Stimulated activated CD4-positive, alpha-beta T cell treated with anti-CD3 and anti-CD28 coated beads, Interleukin-2, amount 100 ng/mL, for 4 hours (primary cell): ENCODE measurements around the gene FADS1.
A peak's percentile ranks its signal among the peaks of the same experiment; 100 is the strongest.

Experiments used
- DNase-seq: peaks from one replicate; pipeline ENCODE4 v3.0.0-alpha.2; 2020; ENCODE audit warnings: low read depth

The FADS1 gene

DNA sequence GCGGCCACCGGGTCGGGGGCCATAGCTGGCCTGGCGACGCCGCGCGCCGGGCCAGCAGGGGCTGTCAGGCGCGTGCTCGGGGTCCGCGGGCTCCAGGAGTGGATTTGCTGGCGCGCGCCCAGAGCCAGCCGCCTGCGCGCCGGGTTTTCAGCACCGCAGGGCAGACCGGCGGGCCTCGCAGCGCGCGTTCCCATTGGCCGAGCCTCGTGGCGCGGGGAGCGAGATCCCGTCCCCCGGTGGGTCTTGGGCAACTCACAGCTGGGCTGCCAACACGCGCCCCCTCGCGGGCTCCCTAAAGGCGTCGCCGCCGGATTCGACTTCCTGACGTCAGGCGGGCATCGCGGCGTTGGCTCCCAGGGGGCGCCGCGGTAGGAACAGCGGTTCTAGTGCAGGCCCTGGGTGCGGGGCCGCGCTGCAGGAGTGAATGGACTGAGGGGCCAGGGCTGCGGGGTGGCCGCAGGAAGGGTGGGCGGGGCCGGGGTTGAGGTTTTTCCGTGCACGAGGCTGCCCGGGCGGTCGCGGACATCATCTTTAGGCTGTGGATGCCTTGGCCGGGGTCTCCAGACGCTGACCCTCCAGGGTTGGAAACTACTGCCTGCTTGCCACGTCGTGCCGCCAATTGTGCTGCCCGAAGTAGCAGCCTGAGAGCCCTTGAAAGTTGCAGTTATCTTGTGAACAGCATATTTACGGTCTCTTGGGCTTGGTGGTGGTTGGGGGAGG lies at the start of gene FADS1:
Gene FADS1, minus strand, starts transcription at position 268 of the 720 bp plus-strand sequence. Its CDS starts 74 bp downstream, at position 194.
- peak; percentile 56 for DNase-seq

DNA sequence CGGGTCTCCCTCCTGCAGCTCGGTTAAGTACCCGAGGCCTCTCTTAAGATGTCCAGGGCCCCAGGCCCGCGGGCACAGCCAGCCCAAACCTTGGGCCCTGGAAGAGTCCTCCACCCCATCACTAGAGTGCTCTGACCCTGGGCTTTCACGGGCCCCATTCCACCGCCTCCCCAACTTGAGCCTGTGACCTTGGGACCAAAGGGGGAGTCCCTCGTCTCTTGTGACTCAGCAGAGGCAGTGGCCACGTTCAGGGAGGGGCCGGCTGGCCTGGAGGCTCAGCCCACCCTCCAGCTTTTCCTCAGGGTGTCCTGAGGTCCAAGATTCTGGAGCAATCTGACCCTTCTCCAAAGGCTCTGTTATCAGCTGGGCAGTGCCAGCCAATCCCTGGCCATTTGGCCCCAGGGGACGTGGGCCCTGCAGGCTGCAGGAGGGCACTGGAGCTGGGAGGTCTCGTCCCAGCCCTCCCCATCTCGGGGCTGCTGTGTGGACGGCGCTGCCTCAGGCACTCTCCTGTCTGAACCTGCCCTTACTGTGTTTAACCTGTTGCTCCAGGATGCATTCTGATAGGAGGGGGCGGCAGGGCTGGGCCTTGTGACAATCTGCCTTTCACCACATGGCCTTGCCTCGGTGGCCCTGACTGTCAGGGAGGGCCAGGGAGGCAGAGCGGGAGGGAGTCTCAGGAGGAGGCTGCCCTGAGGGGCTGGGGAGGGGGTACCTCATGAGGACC lies 49.6 kb upstream of the FADS1 start:
- no peak for DNase-seq

DNA sequence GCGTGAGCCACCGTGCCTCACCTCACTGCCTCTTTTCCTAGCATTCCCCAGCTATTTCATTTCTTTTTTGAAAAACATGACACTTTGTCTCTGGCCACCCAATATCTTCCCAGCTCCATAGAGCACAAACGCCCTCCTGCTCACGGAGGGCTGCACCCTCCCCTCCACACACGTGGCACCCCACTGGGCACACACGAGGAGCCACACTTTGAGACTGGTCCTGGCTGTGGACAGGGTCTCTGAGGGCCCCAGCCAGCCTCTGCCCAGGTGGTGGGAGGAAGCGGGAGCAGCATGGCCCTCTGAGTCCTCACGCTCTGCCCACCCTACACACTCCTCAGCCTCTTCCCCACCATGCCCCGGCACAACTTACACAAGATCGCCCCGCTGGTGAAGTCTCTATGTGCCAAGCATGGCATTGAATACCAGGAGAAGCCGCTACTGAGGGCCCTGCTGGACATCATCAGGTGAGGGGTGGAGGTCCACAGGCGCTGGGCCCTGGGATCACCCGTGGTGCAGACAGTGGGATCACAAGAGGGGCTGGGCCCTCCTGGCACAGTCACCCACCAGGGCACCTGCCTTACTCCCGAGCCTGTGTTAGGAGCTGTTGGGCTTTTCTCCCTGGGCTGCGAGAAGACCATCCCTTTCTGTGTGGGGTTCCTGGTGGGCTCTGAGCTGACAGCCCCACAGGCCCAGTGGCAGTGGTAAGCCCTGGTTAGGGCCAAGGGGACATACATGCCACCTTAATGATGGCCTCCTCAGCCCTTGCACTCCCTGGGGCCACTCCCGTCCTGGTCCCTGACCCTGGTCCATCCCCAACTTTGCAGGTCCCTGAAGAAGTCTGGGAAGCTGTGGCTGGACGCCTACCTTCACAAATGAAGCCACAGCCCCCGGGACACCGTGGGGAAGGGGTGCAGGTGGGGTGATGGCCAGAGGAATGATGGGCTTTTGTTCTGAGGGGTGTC lies 48.3 kb upstream of the FADS1 start:
- no peak for DNase-seq

DNA sequence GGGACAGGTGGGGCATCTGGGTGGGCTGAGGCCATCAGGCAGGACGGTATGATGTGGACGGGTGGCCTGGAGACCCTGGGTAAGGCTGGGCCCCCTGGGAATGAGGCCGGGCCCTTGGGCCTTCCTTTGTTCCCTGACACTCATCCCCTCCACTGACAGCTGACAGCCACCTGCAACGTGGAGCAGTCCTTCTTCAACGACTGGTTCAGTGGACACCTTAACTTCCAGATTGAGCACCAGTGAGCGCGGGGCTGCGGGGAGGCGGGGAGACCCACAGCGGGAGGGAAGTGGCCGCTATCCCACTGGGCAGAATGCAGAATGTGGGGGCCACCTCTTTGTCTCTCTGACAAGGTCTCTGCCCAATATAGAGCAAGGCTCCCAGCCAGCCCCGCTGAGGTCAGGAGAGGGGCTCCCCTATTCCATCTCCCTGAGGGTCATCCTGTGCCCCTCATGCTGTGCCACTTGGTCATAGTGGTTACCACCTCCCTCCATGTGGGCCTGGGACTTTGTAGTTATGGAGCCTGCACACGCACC lies 46.8 kb upstream of the FADS1 start:
- no peak for DNase-seq

DNA sequence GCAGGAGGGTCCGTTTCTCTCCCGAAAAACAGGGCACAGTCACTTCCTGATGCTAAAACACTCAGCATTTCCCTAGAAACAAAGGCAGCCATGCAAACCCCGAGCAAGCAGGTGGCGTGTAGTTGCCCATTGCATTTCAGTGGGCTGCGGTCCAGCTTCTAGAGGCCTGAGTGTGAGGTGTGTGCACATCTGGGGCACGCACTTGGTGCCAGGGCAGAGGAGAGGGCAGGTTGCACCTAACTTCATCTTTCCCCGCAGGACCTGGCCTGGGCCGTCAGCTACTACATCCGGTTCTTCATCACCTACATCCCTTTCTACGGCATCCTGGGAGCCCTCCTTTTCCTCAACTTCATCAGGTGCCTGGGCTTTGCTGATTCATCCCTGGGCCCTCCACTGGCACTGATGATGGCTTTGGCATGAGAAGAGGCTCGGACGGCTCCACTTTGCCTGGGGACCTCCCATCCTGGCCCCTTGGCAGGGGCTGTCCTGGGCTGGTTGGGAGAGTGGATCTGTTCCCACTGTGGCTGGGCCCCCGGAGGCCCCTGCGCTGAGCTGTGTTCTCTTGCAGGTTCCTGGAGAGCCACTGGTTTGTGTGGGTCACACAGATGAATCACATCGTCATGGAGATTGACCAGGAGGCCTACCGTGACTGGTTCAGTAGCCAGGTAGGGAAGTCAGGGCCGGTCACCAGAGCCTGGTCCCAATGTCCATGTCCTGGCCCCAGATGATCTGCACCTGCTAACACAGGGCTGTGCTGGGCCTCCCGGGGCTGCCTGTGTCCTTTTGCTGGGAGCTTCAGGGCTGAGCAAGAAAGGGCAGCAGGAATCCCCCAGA lies 46.1 kb upstream of the FADS1 start:
- DNase-seq, result no peak

DNA sequence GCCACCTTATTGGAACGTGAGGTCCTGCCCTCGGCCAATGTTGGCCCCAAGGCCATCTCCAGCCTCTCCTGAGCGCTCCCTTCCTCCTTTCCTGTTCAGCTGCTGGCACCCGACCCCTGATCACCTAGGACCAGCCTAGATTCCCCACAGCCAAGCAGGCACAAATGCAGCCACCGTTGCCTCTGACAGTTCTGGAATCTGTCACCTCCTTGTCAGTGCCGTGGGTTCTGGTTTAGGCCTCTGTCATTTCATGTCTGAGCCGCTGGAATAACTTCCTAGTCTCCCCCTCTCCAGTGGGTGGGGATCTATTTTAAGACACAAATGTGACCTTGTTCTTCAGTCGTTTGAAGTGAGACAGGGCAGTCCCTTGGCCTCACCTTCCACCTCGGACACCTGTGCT lies 44.8 kb upstream of the FADS1 start:
- no peak for DNase-seq

DNA sequence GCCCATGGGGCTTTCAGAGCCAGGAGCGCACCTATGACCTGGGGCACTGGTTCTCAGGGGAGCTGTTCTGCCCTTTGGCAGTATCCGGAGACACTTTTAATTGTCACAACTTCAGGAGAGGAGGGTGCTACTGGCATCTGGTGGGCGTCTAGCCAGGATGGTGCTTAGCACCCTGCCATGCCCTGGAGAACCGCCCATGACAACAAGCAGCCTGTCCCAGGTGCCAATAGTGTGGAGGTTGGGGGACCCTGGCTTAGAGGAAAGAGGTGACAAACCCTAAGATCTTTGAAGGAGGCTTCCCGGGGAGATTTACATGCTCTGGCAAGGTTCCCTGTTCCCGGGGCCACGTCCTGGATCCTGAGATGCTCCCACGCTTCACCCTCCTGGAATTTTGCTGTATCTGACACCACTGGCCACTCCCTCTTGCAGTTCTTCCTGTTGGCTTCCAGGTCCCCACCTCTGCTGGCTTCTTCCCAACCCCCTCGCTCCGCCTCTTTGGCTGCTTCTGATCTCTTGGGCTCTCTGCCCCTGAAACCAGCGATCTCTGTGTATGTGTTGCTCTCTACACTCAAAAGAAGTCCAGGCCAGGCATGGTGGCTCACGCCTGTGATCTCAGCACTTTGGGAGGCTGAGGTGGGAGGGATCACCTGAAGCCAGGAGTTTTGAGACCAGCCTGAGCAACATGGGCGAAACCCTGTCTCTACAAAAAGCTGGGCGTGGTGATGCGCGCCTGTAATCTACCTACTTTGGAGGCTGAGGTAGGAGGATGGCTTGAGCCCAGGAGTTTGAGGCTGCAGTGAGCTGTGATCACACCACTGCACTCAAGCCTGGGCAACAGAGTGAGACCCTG lies 43.5 kb upstream of the FADS1 start:
- DNase-seq, result no peak

DNA sequence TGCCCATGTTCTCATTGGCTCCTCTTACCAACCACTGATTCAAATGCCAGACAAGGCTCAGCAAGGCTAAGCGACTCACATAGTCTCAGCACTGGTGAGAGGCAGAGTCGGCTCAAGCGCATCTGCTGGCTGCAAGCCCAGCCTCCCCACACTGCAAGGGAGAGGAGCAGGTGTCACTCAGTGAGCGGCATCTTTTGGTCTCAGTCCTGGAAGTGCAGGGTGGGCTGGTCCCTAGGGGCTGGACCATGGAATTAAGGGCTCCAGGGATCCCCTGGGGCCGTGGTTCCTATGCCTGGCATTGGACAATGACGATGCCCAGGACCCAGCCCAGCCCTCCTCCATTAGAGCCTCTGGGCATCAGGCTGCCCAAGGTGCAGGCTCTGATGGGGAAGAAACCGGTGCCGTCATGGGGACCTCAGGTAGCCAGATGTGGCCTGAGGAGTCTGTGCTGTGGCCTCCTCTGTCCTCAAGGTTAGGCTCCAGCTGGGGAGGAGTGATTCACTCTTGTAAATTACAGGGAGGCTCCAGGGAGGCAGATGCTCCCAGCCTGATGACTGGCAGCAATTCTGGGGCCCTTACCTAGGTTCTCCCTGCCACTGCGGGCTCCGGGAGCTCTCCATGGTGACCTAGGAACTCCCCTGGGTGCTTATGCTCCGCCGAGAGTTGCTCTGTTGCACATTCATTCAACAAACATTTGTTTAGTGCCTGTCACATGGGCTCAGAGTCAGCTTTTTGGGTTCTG lies 39.3 kb upstream of the FADS1 start:
- DNase-seq, result no peak

DNA sequence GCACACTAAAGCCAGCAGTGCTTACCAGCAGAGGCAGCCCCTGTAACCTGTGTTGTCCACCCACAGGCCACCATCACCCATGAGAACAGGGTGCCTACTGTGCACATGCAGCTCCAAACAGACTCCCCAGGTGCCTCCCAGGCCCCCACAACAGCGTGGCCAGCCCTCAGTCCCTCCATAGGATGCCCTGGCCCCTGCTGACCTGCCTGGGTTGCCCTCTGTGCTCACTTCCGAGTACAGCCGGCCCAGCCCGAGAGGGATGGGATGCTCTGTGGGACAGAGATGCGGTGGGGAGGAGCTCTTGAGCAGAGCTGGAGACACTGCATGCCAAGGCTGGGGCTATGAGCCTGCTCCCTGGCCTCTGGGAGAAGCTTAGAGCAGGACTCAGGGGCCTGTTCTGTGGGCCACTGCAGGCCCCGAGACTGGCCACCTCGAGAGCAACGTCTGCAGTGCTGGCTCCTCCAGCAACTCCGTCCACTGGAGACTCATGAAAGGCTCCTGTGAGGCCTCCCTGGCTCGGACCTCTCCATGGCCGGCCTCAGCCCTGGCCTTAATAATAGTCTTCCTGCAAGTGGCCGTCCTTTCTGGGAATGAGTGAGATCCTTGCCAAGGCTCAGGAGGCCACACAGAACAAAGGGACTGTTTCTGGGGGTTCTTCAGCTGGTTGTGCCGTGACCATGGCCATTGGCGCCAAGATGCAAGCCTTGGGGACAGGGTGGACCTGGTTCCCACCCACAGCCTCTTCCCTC lies 38.3 kb upstream of the FADS1 start:
- DNase-seq, result no peak

DNA sequence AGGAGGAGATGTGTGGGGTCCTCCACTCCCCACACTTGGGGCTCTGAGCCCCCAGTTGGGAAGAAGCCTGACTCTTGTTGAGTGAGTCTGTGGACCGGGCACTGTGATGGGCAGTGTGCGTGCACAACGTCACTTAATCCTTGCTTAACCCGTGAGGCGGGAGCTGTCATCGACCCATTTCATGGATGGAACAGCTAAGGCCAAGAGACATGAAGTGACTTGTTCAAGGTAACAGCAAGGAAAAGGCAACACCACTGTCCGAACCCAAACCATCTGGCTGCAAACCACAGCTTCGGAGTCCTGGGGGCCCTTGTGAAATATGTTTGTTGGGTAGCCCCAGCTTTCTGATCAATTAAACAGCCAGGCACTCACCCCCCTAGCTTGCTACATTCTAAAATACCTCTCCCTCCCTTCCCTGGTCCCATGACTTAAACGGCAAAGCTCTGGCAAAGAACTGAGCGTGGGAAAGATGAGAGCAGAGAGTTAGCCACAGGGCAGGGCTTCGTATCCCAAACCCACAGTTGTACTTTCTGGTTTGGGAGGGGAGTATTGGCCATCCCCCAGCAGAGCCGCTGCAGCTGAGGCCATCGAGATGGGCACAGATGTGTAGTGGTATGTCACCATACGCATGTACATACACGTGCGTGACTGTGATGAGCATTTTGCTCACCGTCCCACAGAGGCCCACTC lies 37.5 kb upstream of the FADS1 start:
- DNase-seq, result no peak

DNA sequence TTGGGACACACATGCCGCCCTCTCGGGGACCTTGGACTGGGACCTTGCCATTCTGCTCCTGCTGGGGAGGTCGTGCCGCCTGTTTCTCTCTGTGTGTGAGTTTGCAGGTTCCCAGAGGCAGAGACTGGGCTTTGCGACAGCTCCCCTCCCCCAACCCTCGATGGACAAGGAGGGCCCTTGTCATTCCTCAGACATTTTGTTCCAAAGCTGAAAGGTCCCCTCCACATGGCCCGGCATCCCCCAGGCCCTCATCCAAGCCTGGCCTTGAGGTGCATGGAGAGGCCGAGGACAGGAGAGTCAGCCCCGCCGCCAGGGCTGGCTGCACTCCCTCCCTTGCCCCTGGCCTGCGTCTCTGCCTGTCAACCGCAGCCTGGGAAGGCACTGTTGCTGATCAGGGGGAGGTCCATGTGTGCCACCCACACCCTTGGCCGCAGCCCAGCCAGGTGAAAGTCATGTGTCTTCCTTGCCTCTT lies 36.9 kb upstream of the FADS1 start:
- no peak for DNase-seq

DNA sequence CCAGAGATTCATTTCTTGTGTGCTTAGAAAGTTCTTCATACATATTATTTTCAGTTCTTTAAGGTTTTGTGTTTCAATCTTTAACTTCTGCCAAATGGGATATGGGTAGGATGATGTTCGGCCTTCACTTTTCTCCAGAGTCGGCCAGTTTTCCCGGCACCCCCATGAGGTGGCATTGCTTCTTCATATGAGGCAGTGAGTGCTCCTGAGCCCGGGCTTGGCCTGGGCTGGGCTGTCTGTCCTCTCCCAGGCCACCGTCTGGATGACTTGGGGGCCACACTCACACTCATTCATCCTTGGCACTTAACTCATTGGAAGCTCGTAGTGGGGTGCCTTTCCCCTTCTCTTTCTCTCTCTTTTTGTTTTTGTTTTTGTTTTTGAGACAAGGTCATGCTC lies 35.1 kb upstream of the FADS1 start:
- no peak for DNase-seq

DNA sequence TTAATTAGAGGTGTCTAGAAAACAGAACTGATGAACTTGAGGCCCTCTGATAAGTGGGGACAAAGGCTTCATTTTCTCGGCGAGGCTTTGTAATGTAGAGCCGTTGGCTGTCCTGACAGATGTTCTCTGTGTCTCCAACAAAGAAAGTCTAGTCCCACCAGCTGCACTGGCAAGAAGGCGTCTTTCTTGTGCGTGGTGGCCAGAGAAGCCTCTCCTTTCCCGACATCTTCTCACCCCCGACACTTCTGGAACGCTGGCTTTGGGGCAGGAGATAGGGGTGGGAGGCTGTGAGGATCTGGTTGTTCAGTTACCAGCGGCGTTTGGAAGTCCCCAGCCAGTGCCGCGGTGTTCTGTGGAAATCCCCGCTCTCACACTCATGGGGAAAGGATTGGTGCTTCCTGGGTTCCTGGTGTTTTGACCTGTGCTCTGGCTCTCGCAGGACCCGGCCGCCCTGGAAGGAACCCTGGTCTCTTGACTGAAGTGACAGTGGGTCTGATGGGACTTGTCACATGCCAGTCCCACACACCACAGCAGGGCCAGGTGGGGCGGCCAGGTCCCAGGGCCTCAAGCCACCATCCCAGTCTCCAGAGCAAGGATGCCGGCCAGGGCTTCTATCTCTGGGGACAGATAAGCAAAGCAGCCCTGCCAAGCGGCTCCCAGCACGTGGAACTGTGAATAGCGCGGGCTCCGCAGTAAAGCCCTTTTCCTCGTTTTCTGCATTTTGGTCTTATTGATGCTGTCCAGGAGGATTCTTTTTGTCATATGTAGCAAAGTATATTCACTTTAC lies 34.5 kb upstream of the FADS1 start:
- DNase-seq, result no peak

DNA sequence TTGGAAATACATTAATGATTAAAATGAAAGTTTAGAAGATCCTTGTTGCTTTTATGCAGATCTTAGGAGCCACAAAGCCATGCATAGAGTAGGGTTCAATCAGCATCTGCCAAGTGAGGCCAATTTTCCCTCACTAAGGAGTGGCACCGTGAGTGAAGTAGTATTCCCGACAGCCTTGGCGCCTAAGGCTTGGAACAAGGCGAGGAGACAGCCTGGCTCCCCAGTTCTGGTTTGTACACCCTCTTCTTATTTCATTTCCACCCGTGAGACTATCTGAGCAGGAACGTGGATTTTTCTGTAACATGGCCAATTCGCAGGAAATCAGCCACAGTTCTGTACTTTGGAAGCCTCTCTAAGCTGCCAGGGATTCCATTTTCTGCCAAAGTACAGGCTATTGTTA lies 33.9 kb upstream of the FADS1 start:
- no peak for DNase-seq

DNA sequence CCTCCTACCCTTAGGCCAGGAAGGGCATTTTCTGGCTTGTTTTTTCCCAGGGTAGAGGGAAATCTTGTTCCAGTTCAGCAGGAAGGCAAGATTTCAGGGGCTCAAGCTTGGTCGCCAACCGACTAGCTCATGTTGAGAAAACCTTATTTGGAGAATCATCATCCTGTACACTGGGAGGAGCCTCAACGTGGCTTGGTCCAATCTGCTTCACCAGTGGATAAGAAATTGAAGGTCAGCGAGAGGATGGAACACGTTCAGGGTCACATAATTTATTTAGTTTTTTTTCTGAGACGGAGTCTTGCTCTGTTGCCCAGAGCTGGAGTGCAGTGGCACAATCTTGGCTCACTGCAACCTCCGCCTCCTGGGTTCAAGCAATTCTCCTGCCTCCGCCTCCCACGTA lies 31.8 kb upstream of the FADS1 start:
- DNase-seq, result no peak

DNA sequence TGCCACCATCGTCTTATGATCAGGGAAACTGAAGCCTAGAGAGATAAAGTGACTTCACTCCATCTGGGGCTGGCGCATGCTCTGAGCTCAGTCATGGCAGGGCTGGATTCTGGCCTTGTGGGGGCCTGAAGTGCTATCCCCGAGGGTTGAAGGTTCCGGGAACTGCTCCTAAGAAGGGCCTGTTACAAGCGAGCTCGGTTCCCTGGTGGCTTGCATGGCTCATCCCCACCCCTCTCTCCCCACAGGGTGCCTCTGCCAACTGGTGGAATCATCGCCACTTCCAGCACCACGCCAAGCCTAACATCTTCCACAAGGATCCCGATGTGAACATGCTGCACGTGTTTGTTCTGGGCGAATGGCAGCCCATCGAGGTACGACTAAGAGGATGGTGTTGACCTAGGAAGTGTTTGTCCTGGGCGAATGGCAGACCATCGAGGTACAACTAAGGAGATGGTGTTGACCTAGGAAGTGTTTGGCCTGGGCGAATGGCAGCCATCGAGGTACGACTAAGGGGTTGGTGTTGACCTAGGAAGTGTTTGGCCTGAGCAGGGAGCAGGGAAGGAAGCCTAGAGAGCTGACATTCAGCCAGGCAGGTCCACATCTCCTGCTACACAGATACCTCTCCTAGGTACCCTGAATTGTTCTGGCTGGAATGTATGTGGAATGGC lies 31.2 kb upstream of the FADS1 start:
- no peak for DNase-seq
